Pons (tissue), 1 donor: Measurements from ENCODE around the gene FAM174B.
A peak's percentile ranks its signal among the peaks of the same experiment; 100 is the strongest.

Experiments
- DNase-seq: peaks from one replicate; pipeline ENCODE4 v3.0.0-alpha.2; 2016; ENCODE audit warnings: low spot score

FAM174B gene

DNA sequence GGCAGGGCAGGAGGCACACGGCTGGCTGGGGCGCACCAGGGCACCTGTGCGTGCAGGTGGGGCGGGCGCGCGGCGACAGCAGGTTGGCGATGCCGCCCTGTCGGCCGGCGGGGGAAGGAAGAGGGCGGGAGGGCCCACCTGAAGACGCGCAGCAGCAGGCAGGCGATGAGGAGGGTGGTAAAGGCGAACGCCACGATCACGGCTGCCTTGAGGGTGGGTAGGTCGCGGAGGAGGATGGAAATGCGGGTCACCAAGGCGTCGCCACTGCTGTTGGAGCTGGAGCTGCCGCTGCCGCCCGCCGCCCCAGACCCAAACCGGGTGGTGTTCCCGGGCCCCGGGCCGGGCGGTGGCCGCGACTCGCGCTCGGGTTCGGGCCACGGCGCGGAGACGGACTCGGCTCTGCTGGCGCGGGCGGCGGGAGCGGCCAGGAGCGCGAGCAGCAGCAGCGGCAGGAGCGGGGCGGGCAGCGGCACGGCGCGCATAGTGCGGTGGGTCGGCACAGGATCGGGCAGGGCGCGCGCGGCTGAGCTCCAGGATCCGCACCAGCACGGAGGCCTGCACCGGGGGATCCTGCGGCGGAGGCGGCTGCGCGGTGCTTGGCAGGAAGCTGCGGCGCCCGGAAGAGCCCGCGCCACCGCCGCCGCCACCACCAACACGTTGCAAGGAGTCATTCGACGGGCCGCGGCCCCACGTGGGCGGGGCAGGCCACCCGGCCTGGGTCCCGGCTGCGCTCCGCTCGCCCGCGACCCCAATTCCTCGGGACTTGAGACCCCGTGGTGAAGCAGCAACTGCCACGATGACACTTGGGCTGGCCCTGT is at the start of gene FAM174B:
TSS of gene FAM174B (minus strand) at position 598 of the 818 bp plus-strand sequence.
- no peak for DNase-seq

DNA sequence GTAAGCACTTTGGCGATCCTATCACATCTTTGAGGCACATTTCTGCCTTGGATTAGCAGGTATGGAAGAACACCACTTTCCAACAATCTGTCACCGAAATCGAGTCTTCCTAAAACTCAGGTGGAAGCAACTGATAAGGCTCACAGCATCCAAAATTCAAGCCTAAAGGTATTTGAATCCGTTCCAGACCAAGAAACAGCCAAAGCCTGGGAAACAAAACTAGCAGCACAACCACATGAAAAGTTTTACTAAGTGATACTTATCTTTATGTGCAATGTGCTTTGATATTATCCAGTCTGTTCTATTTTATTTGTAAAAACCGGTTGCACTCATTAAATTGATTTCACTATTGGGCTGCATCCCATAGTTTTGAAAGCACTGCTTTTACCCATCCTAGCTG is 40.5 kb upstream of the FAM174B start:
- no peak for DNase-seq

GRCh38 chr15:92693691-92694331 is 38.2 kb upstream of the FAM174B start:
- DNase-seq, result peak; percentile 32

DNA sequence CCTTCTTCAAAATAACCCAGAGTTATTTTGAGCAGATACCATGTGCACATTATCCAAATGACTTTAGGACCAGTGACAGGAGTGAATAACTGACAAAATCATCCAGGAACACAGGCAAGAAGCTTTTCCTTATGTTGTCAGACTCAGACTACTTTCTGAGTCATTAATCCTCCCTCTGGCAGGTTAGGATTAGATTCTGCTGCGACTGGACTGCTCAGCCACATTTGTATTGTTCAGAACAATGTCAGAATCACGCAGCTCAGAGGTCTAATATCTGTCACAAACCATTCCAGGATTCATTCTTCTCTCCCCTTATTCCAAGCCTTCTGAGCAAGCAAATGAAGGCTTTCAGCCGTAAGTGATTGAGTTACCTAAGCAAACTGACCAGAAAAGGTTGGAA is 34.8 kb upstream of the FAM174B start:
- no peak for DNase-seq

DNA sequence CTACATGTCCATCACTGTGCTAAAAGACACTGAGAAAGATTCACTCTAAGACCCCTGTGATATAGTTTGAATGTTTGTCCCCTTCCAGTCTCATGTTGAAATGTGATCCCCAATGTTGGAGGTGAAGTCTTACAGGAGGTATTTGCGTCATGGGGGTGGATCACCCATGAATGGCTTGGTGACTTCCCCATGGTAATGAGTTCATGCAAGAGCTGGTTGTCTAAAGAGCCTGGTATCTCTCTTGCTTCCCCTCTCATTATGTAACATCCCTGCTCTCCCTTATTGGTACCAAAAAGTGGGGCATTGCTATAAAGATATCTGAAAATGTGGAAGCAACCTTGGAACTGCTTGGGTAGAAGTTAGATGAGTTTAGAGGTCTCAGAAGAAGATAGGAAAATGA is 32.2 kb upstream of the FAM174B start:
- no peak for DNase-seq

DNA sequence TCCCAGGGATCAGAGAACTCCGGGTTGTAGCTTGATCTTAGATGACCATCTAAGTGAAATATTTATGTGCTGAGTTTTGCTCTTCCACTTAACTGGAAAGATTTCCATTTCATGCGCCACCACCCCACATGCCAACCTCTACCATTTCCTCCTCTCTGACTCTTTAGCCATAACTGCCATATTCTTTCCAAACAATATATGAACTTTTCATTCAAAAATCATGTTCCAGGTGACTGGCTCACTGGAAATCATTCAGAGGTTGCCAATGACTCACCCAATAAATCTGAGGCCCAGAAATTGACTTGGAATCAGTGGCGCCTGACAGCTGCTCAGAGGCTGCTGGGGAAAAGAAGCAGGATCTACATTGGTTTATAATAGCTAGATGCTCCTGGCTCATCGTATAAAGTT is 31.6 kb upstream of the FAM174B start:
- no peak for DNase-seq

DNA sequence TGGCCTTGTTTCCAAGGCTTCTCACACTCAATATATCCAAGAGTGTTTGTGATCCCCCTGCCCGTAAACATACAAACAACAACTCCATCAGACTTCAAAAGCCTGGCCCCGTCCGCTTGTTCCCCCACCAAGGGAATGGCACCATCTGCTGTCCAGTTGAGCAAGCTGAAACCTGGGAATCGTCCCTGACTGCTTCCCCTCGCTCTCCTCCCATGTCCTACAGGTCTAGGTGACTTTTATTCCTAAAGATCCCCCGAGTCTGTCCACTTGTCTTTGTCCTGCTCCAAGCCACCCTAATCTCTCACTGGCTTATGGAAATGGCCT is 27.9 kb upstream of the FAM174B start:
- DNase-seq, result peak; percentile 65

DNA sequence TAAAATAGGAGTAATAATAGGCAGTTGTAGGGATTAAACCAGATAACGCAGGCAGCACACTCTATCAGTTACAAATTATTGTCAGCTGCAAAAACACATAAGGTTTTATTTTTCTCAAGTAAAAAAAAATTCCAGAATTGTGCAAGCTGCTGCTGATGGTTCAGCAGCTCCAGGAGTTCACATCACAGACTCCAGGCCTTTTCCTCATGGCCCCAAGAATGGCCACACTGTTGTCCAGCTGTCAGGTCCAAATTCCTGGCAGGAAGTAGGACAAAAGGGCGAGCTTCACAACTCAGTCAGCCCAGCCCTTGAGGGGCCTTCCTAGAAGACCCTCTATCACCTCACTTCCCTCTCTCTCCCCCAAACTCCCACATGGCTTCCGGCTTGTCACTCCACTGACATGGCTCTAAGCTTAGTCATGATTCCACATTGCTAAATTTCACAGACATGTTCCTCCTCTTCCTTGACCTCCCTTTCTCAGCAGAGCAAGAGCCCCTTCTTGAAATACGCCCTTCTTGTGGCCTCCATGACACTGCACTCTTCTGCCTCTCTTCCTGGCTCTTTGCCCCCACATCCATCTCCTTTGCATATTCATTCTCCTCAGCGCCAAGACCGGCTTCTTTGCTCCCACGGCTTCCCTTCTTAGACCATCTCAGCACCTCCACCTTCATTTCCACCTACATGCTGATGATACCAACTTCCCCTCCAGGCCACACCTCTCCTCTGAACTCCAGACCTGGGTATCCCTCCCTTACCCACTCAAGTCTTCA is 27.4 kb upstream of the FAM174B start:
- DNase-seq, result no peak

GRCh38 chr15:92681141-92681631 is 25.6 kb upstream of the FAM174B start:
- DNase-seq, result no peak

DNA sequence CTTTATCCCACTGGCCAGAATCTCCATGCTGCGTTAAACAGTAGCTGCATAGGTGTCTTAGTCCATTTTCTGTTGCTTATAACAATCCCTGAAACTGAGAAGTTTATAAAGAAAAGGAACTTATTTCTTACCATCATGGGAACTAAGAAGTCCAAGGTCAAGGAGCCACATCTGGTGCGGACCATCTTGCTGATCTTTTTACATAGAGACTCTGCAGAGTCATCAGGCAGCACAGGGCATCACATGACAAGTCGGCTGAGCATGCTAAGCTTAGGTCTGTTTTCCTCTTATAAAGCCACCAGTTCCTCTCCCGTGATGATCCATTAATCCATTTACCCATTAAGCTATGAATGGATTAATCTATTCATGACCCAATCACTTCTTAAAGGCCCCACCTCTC is 22.4 kb upstream of the FAM174B start:
- DNase-seq, result peak; percentile 26

DNA sequence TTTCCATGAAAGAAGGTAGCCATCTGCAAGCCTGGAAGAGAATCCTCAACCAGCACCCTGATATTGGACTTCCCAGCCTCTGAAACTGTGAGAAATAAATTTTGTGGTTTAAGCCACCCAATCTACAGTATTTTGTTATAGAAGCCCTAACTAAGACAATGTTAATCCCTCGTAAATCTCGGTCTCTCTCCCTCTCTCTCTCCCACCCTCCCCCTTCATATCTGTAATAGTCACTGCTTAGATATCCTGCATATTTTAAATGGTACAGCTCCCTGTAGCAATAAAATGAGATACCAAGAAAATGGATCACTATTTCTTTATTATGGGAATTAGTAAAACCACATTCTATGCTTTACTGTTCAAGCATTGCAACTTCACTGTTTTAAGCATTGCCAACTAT is 21.0 kb upstream of the FAM174B start:
- DNase-seq, result no peak

GRCh38 chr15:92675485-92675884 is 19.9 kb upstream of the FAM174B start:
- DNase-seq, result no peak

GRCh38 chr15:92674347-92674746 is 18.8 kb upstream of the FAM174B start:
- DNase-seq, result no peak

DNA sequence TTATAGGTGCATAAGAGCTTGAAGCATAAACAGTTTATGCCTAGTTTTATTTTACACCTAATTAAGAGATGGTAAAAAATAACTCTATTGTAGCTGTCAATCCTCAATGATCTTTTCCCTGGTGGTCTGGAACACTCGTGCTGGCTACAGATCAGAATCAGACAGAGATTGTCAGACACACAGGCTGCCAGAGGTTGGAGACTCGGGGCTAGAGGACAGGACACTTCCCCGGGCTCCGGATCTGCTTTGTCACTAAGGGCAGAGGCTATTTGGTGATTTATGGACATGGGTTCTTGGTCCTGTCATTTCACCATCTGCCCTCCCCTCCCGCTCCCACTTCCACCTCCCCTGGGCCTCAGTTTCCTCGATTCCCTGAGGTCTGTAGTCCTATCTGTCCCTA is 16.5 kb upstream of the FAM174B start:
- no peak for DNase-seq

- no peak for DNase-seq
Observed at GRCh38 chr15:92671406-92671805, 15.8 kb upstream of the FAM174B start.

DNA sequence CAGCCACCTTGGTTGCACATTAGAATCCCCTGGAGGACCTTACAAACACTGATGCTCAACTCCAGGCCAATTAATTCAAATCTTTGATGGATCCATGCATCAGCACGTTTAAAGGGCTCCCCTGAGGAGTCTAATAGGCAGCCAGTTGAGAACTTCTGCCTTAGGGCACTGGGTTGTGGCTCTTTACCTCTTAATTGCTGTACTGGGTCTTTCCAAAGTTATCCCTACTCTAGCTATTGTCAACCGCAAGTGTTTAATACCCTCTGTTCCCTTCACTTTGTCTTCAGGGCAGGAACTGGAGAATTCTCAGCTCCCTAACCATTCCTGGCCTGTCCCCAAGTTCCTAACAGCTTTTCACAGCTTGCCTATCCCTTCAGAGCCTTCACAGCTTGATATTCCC is 15.0 kb upstream of the FAM174B start:
- no peak for DNase-seq

- DNase-seq, result no peak
Observed at GRCh38 chr15:92669432-92669831, 13.9 kb upstream of the FAM174B start.

- DNase-seq, result no peak
Observed at GRCh38 chr15:92668620-92669019, 13.0 kb upstream of the FAM174B start.

DNA sequence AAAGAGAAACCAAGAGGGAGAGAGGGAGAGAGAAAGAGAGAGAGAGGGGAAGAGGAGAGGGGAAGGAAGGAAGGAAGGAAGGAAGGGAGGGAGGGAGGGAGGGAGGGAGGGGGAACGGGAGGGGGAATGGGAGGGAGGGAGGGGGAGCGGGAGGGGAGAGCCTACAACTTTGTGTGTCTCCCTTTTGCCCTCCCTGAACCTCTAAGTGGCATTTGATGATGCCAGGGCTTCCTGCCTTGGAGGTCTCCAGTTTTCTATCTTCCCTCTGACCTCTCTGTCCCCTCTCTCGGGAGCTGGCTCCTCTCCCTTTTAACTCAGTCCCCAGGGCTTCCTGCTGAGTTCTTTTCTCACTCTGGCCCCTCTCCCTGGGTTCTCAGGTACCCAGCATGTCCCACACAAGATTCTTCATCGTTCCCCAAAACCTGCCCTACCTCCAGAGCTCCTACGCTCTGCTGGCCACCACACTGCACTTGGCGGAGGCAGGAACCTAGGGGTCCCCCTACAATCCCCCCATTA is 12.5 kb upstream of the FAM174B start:
- no peak for DNase-seq

DNA sequence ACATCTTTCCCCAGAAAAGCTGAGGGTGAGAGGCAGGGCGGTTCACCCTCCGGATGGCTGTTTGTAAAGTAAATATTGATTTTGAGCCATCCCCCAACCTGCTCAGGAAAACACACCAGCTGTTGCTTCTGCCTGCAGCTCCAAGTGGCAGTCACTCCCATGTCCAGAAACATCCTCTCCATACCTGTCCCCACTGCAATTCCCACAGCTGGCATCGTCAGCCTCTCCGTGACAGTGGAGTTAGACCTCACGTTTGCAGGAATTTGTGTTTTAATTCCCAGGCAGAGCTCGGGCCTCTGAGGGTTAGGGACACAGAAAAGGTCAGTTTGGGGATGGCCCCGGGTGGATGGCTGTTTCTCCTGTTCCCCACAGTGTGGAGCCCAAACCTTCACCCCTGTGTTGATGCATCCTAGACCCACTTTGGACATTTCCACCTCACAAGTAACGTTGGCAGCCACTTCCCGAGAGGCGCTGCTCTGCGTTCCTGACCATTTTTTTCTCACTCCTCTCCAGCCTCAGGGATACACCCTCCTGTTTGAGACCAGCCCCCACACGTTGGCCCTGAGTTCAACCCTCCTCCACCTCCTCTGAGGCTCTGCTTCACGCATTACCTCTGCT is 11.8 kb upstream of the FAM174B start:
- DNase-seq, result no peak

- DNase-seq, result no peak
Observed at GRCh38 chr15:92666780-92667179, 11.2 kb upstream of the FAM174B start.

- DNase-seq, result no peak
Observed at GRCh38 chr15:92665100-92665555, 9.6 kb upstream of the FAM174B start.
